ENCODE data around the gene FABP7. TPM values are rescaled to one million over a fixed set of nuclear protein-coding genes. Genes with fewer than 3 reads are reported as not detected.

The FABP7 gene
- total RNA-seq, 1 experiment from 2014 or later: not detected

DNA sequence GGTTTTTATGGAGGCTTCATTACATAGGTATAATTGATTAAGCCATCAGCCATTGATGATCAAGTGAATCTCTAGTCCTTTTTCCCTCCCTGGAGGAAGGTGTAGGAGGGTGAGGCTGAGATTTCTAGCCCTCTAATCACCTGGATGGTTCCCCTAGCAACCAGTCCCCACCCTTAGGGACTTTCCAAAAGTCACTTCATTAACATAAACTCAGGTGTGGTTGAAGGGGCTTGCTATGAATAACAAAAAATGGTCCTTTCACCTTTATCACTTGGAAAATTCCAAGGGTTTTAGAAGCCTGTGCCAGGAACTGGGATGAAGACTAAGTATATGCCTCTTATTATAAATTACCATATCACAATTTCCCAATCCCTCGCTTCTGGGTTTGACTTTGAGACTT is 49.9 kb downstream of the FABP7 start:
- no peaks in the 10 kb centered on the region for H3K79me2 ChIP-seq (ENCODE audit: insufficient read depth, low read length)
- no peak overlapping the region for H2AFZ ChIP-seq (ENCODE audit: low read depth, low read length, poor library complexity, severe bottlenecking)
- POLR2A ChIA-PET: no interaction called here
- no peak overlapping the region for H3K4me3 ChIP-seq (replicated peaks in 1 of 2; ENCODE audit: low read depth in 1 of 2, low read length in 2 of 2)
- H3K4me1 ChIP-seq (ENCODE audit: control insufficient read depth in 1 of 2, insufficient read depth in 2 of 2, low read length in 2 of 2): no peaks in the 10 kb centered on the region
- DNase-seq (ENCODE audit: low read depth, low spot score): no peak
- intact Hi-C loops (cut with micrococcal nuclease): no loop called here
- no peaks in the 10 kb centered on the region for H3K9me3 ChIP-seq (ENCODE audit: control insufficient read depth in 1 of 2, insufficient read depth in 1 of 2, low read depth in 1 of 2, low read length in 2 of 2)
- H3K27me3 ChIP-seq (ENCODE audit: insufficient read depth, low read length): no peaks in the 10 kb centered on the region
- H3K27ac ChIP-seq (ENCODE audit: low read depth, low read length): no peak overlapping the region
- no peak overlapping the region for H3K4me2 ChIP-seq (ENCODE audit: low read length)
- H3K9ac ChIP-seq (ENCODE audit: low read length): no peak overlapping the region
- no peak for ATAC-seq
- H4K20me1 ChIP-seq (ENCODE audit: insufficient read depth): no peaks in the 10 kb centered on the region
- no peaks in the 10 kb centered on the region for H3K9me2 ChIP-seq (ENCODE audit: insufficient read depth)
- TF ChIP-seq CEBPB (IDR thresholded peaks at IDR 0.05; ENCODE audit: low read depth): no peak
- TF ChIP-seq ZFX (IDR thresholded peaks at IDR 0.05): no peak
- TF ChIP-seq TCF7L2 (IDR thresholded peaks at IDR 0.05; ENCODE audit: borderline replicate concordance, extremely low read depth, insufficient read depth, insufficient read length): no peak
- TF ChIP-seq CBX3 (IDR thresholded peaks at IDR 0.05; ENCODE audit: low read depth): no peak
- no peak for TF ChIP-seq JUND (IDR thresholded peaks at IDR 0.05)
- no peak for TF ChIP-seq POLR2AphosphoS5 (IDR thresholded peaks at IDR 0.05; ENCODE audit: low read depth, low read length)
- TF ChIP-seq ELF1 (IDR thresholded peaks at IDR 0.05; ENCODE audit: borderline replicate concordance, low read depth): no peak
- no peak for TF ChIP-seq EZH2phosphoT487 (IDR thresholded peaks at IDR 0.05; ENCODE audit: borderline replicate concordance)
- TF ChIP-seq SRF (IDR thresholded peaks at IDR 0.05; ENCODE audit: low read depth): no peak
- no peak for TF ChIP-seq FOSL1 (IDR thresholded peaks at IDR 0.05; ENCODE audit: low read depth)
- no peak for TF ChIP-seq SIN3A (IDR thresholded peaks at IDR 0.05; ENCODE audit: low read depth)
- TF ChIP-seq, protein P1, sequence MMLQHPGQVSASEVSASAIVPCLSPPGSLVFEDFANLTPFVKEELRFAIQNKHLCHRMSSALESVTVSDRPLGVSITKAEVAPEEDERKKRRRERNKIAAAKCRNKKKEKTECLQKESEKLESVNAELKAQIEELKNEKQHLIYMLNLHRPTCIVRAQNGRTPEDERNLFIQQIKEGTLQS (IDR thresholded peaks at IDR 0.05): no peak
- TF ChIP-seq, protein P2, sequence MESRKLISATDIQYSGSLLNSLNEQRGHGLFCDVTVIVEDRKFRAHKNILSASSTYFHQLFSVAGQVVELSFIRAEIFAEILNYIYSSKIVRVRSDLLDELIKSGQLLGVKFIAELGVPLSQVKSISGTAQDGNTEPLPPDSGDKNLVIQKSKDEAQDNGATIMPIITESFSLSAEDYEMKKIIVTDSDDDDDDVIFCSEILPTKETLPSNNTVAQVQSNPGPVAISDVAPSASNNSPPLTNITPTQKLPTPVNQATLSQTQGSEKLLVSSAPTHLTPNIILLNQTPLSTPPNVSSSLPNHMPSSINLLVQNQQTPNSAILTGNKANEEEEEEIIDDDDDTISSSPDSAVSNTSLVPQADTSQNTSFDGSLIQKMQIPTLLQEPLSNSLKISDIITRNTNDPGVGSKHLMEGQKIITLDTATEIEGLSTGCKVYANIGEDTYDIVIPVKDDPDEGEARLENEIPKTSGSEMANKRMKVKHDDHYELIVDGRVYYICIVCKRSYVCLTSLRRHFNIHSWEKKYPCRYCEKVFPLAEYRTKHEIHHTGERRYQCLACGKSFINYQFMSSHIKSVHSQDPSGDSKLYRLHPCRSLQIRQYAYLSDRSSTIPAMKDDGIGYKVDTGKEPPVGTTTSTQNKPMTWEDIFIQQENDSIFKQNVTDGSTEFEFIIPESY (IDR thresholded peaks at IDR 0.05; ENCODE audit: extremely low read depth, insufficient replicate concordance, low read length): no peak
- CTCF ChIA-PET: interaction anchor here (1.1 kb wide), 1 partner anchor 10 kb away, joined by 4 read pairs; no protein-coding TSS in a partner anchor
- H3K36me3 ChIP-seq (ENCODE audit: control insufficient read depth in 1 of 2, insufficient read depth in 2 of 2, low read length in 2 of 2): no peaks in the 10 kb centered on the region
- RAD21 ChIA-PET (ENCODE audit: low non-redundant PET in 1 of 2, low total read pairs in 2 of 2, uncharacterized antibody in 2 of 2, unreplicated experiment in 2 of 2): no interaction called here
- no TSS peak for BruUV-seq (replicated peaks)
